Measurements from ENCODE around the gene CCDC40.

DNA sequence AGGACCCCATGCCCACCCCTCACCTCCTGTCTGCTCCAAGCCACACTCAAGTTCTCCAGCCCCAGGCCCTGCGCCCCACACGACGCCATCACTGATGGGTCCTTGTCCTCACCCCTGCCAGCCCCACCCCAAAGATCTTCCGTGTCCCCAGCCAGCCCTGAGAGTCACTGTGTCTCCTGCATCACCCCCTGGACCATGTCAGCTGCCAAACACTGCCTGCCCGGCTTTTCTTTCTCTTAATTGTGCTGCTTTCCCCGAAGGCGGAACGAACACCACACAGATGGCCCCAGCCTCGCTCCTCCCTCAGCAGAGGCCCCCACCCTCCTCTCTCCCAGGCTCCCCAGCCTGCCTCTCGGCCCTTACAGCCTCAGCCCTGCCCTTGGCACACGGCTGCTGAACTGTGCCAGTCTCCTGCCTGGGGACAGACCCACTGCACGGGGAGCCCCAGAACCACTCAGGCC is 60.1 kb downstream of the CCDC40 start:
- TF ChIP-seq, protein P1, sequence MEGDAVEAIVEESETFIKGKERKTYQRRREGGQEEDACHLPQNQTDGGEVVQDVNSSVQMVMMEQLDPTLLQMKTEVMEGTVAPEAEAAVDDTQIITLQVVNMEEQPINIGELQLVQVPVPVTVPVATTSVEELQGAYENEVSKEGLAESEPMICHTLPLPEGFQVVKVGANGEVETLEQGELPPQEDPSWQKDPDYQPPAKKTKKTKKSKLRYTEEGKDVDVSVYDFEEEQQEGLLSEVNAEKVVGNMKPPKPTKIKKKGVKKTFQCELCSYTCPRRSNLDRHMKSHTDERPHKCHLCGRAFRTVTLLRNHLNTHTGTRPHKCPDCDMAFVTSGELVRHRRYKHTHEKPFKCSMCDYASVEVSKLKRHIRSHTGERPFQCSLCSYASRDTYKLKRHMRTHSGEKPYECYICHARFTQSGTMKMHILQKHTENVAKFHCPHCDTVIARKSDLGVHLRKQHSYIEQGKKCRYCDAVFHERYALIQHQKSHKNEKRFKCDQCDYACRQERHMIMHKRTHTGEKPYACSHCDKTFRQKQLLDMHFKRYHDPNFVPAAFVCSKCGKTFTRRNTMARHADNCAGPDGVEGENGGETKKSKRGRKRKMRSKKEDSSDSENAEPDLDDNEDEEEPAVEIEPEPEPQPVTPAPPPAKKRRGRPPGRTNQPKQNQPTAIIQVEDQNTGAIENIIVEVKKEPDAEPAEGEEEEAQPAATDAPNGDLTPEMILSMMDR (IDR thresholded peaks at IDR 0.05), result no peak
- TF ChIP-seq POLR2A (IDR thresholded peaks at IDR 0.05), result no peak

Data from thyroid gland (tissue), 4 donors.